Nephron progenitor cell (in vitro differentiated cells): ENCODE measurements around the gene ERBB4.

Source experiments
- DNase-seq: peaks from one replicate; pipeline ENCODE4 v3.0.0; 2021
- H3K27ac Mint-ChIP-seq: 2 replicates; pipeline ENCODE4 v1.8.0; 2021; ENCODE audit warnings: mild to moderate bottlenecking, moderate library complexity, mixed read lengths
- H3K27me3 Mint-ChIP-seq: 2 replicates; pipeline ENCODE4 v1.8.0; 2021; ENCODE audit warnings: mild to moderate bottlenecking, low read depth, mixed read lengths; ENCODE audit not compliant: poor library complexity
- H3K36me3 Mint-ChIP-seq: 2 replicates; pipeline ENCODE4 v1.8.0; 2021; ENCODE audit warnings: low read depth, mixed read lengths
- H3K4me1 Mint-ChIP-seq: 2 replicates; pipeline ENCODE4 v1.8.0; 2021; ENCODE audit warnings: mixed read lengths
- H3K4me3 Mint-ChIP-seq: 2 replicates; pipeline ENCODE4 v1.8.0; 2021; ENCODE audit warnings: mild to moderate bottlenecking, moderate library complexity, mixed read lengths
- H3K9me3 Mint-ChIP-seq: 2 replicates; pipeline ENCODE4 v1.8.0; 2021; ENCODE audit warnings: mild to moderate bottlenecking, moderate library complexity, mixed read lengths
- CTCF ChIP-seq: fragments of 200-600 bp; sonication (generic); IDR thresholded peaks from 2 replicates; pipeline ENCODE4 v1.5.0; 2021; ENCODE audit warnings: antibody characterized with exemption

The ERBB4 gene

DNA sequence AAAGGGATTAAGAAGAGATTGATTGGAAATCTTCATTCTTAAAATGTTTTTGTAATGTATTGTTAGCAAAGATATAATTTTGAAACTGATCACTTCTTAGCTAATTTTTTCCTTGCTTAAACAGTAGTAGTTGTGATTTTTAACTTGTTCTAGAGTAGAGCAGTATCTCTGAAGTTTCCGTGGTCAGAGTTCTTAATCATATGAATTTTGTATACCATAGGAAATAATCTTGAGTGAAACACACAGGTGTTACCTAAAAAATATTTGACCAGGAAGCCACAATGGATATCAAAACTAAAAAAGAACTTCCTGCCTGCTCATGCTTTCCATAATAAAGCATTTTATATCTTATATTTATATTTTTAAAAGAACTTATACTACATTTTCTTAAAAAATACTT lies 907.1 kb downstream of the ERBB4 start:
- H3K9me3 Mint-ChIP-seq = peaks cover 3% of the 10 kb centered on the region
- H3K27ac Mint-ChIP-seq = no peak overlapping the region
- no peak for TF ChIP-seq CTCF
- H3K4me3 Mint-ChIP-seq = no peak overlapping the region
- no peaks in the 10 kb centered on the region for H3K36me3 Mint-ChIP-seq
- H3K4me1 Mint-ChIP-seq = no peaks in the 10 kb centered on the region
- no peak for DNase-seq
- no peaks in the 10 kb centered on the region for H3K27me3 Mint-ChIP-seq

DNA sequence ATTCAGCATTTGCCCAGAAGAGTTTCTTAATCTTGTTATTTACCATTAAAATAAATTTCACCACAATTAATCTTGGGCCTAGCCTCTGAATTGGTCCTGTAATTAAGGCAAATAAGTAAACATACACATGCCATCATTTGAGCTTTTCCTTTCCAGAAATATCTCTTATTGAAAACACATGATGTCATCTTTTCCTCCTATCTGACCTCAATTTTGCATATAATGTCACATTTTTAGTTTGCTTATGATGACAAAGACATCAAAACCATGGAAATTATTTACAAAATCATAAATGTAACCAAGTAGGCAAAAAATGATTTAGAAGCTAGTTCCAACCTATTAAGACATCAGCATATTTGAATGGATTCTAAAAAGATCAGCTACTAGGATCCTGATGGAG lies 915.5 kb downstream of the ERBB4 start:
- Mint-ChIP-seq H3K4me1 (no peaks in the 10 kb centered on the region), H3K36me3 (no peaks in the 10 kb centered on the region), H3K27me3 (no peaks in the 10 kb centered on the region), H3K27ac (no peak overlapping the region), H3K9me3 (peaks cover 3% of the 10 kb centered on the region), H3K4me3 (no peak overlapping the region)
- no peak for DNase-seq
- TF ChIP-seq CTCF = no peak

DNA sequence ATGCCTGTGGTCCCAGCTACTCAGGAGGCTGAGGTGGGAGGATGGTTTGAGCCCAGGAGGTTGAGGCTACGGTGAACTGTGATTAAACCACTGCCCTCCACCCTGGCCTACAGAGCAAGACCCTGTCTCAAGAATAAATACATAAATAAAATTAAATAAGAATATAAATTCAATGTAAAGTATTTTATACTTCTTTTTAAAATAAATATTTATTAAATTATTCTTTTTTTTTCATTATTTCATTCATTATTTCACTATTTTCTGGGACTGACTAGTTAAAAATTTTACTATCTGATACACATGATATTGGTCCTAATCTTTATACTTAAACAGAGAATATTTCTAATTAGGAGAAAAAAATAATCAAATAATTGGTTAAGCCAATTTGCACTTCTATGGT lies 917.6 kb downstream of the ERBB4 start:
- no peaks in the 10 kb centered on the region for H3K4me1 Mint-ChIP-seq
- DNase-seq = no peak
- no peaks in the 10 kb centered on the region for H3K36me3 Mint-ChIP-seq
- no peaks in the 10 kb centered on the region for H3K27me3 Mint-ChIP-seq
- no peak overlapping the region for H3K4me3 Mint-ChIP-seq
- no peaks in the 10 kb centered on the region for H3K9me3 Mint-ChIP-seq
- no peak for TF ChIP-seq CTCF
- no peak overlapping the region for H3K27ac Mint-ChIP-seq

GRCh38 chr2:211617803-211618202 lies 920.8 kb downstream of the ERBB4 start:
- Mint-ChIP-seq H3K36me3 (no peaks in the 10 kb centered on the region), H3K4me1 (no peaks in the 10 kb centered on the region), H3K4me3 (no peak overlapping the region), H3K9me3 (no peaks in the 10 kb centered on the region), H3K27ac (no peak overlapping the region), H3K27me3 (no peaks in the 10 kb centered on the region)
- no peak for TF ChIP-seq CTCF
- DNase-seq = no peak

GRCh38 chr2:211611621-211612020 lies 927.0 kb downstream of the ERBB4 start:
- no peak for TF ChIP-seq CTCF
- H3K27me3 Mint-ChIP-seq = peaks cover 3% of the 10 kb centered on the region
- peaks cover 6% of the 10 kb centered on the region for H3K4me1 Mint-ChIP-seq
- H3K4me3 Mint-ChIP-seq = no peak overlapping the region
- DNase-seq = no peak
- no peak overlapping the region for H3K27ac Mint-ChIP-seq
- H3K36me3 Mint-ChIP-seq = no peaks in the 10 kb centered on the region
- no peaks in the 10 kb centered on the region for H3K9me3 Mint-ChIP-seq

DNA sequence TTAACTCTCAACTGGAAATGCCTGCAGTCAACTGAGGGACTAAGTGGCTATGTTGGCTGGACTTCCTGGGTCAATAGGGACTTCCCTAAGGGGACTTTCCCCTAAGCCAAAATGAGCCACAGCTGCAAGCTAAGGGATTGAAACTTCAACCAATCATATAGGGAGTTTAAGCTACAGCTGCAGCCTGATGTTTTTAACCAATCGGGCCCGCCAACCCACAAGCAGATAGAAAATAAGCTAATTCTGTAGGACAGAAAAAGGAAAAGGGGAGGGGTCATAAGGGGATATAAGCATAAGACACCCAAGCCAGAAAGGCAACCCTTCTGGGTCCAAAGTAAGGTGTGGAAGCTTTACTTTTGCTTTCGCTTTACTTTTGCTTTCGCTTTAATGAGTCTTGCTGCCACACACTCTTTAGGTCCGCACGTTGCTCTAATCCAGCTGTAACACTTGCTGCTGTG lies 927.5 kb downstream of the ERBB4 start:
- Mint-ChIP-seq H3K36me3 (no peaks in the 10 kb centered on the region), H3K4me3 (no peak overlapping the region), H3K9me3 (no peaks in the 10 kb centered on the region), H3K4me1 (peaks cover 6% of the 10 kb centered on the region), H3K27ac (no peak overlapping the region), H3K27me3 (peaks cover 3% of the 10 kb centered on the region)
- DNase-seq = no peak
- TF ChIP-seq CTCF = no peak
